Prostate gland (tissue), 2 donors: ENCODE results near the gene FHOD3.

Source experiments
- POLR2A ChIP-seq: fragments of 450-650 bp; IDR thresholded peaks from one replicate; pipeline ENCODE4 v1.6.1; 2016; ENCODE audit warnings: antibody characterized with exemption, mild to moderate bottlenecking
- TF ChIP-seq, protein P1 (sequence below), 4 experiments: fragments of 200-600 bp in 2 of 4; fragments of 450-650 bp in 2 of 4; sonication (generic) in 2 of 4; IDR thresholded peaks; 1 replicate in 3 of 4; 2 replicates in 1 of 4; pipeline ENCODE4 v1.5.1; 2016 to 2019; ENCODE audit warnings: antibody characterized with exemption in 4 of 4, mild to moderate bottlenecking in 2 of 4, moderate library complexity in 2 of 4

DNA sequence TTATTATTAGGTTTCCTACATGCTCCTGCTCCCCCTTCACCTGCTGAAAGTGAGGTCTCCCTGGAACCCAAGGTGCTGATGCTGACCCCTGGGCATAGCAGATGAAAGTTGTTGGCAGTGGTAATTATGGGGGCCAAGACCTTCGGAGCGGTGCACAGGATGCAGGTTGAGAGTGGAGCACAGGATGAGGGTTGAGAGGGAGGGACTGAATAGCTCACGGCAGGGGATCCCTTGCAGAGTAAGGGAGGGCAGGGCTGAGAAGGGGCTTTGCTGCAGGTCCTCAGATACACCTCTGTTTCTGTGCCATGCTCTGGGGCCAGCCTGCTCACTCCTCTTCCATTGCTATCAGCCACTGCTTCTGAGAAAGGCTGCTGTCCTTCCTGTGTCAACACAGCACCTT, 163.3 kb downstream of the FHOD3 start:
- TF ChIP-seq, protein P1, sequence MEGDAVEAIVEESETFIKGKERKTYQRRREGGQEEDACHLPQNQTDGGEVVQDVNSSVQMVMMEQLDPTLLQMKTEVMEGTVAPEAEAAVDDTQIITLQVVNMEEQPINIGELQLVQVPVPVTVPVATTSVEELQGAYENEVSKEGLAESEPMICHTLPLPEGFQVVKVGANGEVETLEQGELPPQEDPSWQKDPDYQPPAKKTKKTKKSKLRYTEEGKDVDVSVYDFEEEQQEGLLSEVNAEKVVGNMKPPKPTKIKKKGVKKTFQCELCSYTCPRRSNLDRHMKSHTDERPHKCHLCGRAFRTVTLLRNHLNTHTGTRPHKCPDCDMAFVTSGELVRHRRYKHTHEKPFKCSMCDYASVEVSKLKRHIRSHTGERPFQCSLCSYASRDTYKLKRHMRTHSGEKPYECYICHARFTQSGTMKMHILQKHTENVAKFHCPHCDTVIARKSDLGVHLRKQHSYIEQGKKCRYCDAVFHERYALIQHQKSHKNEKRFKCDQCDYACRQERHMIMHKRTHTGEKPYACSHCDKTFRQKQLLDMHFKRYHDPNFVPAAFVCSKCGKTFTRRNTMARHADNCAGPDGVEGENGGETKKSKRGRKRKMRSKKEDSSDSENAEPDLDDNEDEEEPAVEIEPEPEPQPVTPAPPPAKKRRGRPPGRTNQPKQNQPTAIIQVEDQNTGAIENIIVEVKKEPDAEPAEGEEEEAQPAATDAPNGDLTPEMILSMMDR (IDR thresholded peaks at IDR 0.05), result no peak
- TF ChIP-seq POLR2A, result no peak
